GM19455 (cell line): Measurements from ENCODE around the gene PRDM16.
"Not testable (repeated sequence)": the region's sequence is repeated elsewhere in the genome, so short reads cannot be mapped to it uniquely, and the experiment has no call there.

Experiments used
- ATAC-seq: cut with Tn5 transposase; IDR thresholded peaks from one replicate; pipeline ENCODE4 v1.9.1; 2021; ENCODE audit not compliant: unreplicated experiment

The PRDM16 gene

GRCh38 chr1:3237994-3238702, 169.1 kb downstream of the PRDM16 start:
- no peak for ATAC-seq

GRCh38 chr1:3238703-3239278, 169.8 kb downstream of the PRDM16 start:
- no peak for ATAC-seq

GRCh38 chr1:3239991-3240390, 171.0 kb downstream of the PRDM16 start:
- ATAC-seq: not testable (repeated sequence)

- no peak for ATAC-seq
Measured at GRCh38 chr1:3240524-3241235, 171.7 kb downstream of the PRDM16 start.

- ATAC-seq: no peak
Measured at GRCh38 chr1:3241236-3241550, 172.2 kb downstream of the PRDM16 start.

GRCh38 chr1:3241673-3242407, 172.8 kb downstream of the PRDM16 start:
- no peak for ATAC-seq

- no peak for ATAC-seq
Measured at GRCh38 chr1:3242408-3243260, 173.6 kb downstream of the PRDM16 start.

GRCh38 chr1:3243304-3243703, 174.3 kb downstream of the PRDM16 start:
- ATAC-seq: no peak

GRCh38 chr1:3244025-3244926, 175.3 kb downstream of the PRDM16 start:
- ATAC-seq: no peak

- ATAC-seq: no peak
Measured at GRCh38 chr1:3244927-3245315, 175.9 kb downstream of the PRDM16 start.

GRCh38 chr1:3245344-3245743, 176.3 kb downstream of the PRDM16 start:
- ATAC-seq: no peak

GRCh38 chr1:3245768-3246167, 176.8 kb downstream of the PRDM16 start:
- ATAC-seq: no peak

- ATAC-seq: no peak
Measured at GRCh38 chr1:3246251-3246650, 177.2 kb downstream of the PRDM16 start.

GRCh38 chr1:3247521-3248121, 178.6 kb downstream of the PRDM16 start:
- ATAC-seq: no peak

GRCh38 chr1:3248155-3249141, 179.4 kb downstream of the PRDM16 start:
- ATAC-seq: no peak

GRCh38 chr1:3249231-3249630, 180.2 kb downstream of the PRDM16 start:
- no peak for ATAC-seq

- no peak for ATAC-seq
Measured at GRCh38 chr1:3249631-3250501, 180.9 kb downstream of the PRDM16 start.
